RWPE2 (cell line): ENCODE results near the gene SPEG.

Source experiments
- ATAC-seq: fragments of 200-7000 bp; cut with Tn5 transposase; 3 replicates; pipeline ENCODE4 v1.9.1; 2021; ENCODE audit warnings: low read depth
- DNase-seq: peaks from one replicate; pipeline ENCODE4 v3.0.0-alpha.2; 2020; ENCODE audit warnings: low spot score
- H3K27ac ChIP-seq: fragments of 450-650 bp; 2 replicates; pipeline ENCODE4 v1.5.1; 2017; ENCODE audit warnings: mild to moderate bottlenecking; ENCODE audit not compliant: poor library complexity, severe bottlenecking
- H3K27me3 ChIP-seq: fragments of 250-450 bp; sonication (Bioruptor Pico); 2 replicates; pipeline ENCODE4 v1.5.1; 2021; ENCODE audit warnings: mild to moderate bottlenecking, moderate library complexity; ENCODE audit not compliant: insufficient read depth, poor library complexity, severe bottlenecking
- H3K36me3 ChIP-seq: fragments of 250-450 bp; sonication (Bioruptor Pico); 2 replicates; pipeline ENCODE4 v1.5.1; 2020; ENCODE audit warnings: low read depth, mild to moderate bottlenecking, moderate library complexity
- H3K4me1 ChIP-seq: fragments of 250-450 bp; sonication (Bioruptor Pico); 2 replicates; pipeline ENCODE4 v1.5.1; 2021; ENCODE audit warnings: mild to moderate bottlenecking, moderate library complexity; ENCODE audit not compliant: insufficient read depth, poor library complexity, severe bottlenecking
- H3K4me3 ChIP-seq: fragments of 250-450 bp; sonication (Bioruptor Pico); 2 replicates; pipeline ENCODE4 v1.5.1; 2021; ENCODE audit warnings: mild to moderate bottlenecking, moderate library complexity; ENCODE audit not compliant: severe bottlenecking
- H3K9me3 ChIP-seq: fragments of 250-450 bp; sonication (Bioruptor Pico); 2 replicates; pipeline ENCODE4 v1.5.1; 2021; ENCODE audit warnings: mild to moderate bottlenecking, moderate library complexity; ENCODE audit not compliant: severe bottlenecking
- TF ChIP-seq, protein P1 (sequence below): fragments of 450-650 bp; IDR thresholded peaks from one replicate; pipeline ENCODE4 v1.5.1; 2017; ENCODE audit warnings: mild to moderate bottlenecking, moderate library complexity; ENCODE audit not compliant: poor library complexity, severe bottlenecking

The SPEG gene

DNA sequence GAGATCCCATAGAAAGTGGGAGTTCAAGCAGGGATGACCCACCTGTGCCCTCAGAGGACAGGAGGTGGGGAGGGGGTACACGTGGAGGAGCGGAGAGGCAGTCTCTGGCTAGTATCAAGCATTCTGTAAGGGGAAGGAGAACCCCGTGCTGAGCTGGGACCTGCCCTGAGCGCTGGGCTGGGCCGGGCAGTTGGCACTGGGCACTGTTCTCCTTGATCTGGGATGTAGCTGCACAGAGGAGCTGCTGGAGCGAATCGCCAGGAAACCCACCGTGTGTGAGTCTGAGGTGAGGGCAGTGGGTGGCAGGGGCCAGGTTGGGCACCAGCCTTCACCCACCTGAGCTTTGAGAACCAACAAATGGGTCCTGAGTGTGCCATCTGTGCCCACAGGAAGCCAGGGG, 44.3 kb downstream of the SPEG start:
- ATAC-seq (no peak), DNase-seq (no peak)
- Histone ChIP-seq H3K9me3 (no peaks in the 10 kb centered on the region), H3K36me3 (no peaks in the 10 kb centered on the region), H3K4me3 (no peak overlapping the region), H3K4me1 (no peaks in the 10 kb centered on the region), H3K27me3 (peaks cover 2% of the 10 kb centered on the region), H3K27ac (no peak overlapping the region)
- TF ChIP-seq, protein P1, sequence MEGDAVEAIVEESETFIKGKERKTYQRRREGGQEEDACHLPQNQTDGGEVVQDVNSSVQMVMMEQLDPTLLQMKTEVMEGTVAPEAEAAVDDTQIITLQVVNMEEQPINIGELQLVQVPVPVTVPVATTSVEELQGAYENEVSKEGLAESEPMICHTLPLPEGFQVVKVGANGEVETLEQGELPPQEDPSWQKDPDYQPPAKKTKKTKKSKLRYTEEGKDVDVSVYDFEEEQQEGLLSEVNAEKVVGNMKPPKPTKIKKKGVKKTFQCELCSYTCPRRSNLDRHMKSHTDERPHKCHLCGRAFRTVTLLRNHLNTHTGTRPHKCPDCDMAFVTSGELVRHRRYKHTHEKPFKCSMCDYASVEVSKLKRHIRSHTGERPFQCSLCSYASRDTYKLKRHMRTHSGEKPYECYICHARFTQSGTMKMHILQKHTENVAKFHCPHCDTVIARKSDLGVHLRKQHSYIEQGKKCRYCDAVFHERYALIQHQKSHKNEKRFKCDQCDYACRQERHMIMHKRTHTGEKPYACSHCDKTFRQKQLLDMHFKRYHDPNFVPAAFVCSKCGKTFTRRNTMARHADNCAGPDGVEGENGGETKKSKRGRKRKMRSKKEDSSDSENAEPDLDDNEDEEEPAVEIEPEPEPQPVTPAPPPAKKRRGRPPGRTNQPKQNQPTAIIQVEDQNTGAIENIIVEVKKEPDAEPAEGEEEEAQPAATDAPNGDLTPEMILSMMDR: no peak

GRCh38 chr2:219480004-219480403, 45.4 kb downstream of the SPEG start:
- peaks cover 13% of the 10 kb centered on the region for H3K27me3 ChIP-seq
- ATAC-seq: no peak
- H3K4me3 ChIP-seq: no peak overlapping the region
- no peak for DNase-seq
- no peaks in the 10 kb centered on the region for H3K4me1 ChIP-seq
- TF ChIP-seq, protein P1: no peak
- no peaks in the 10 kb centered on the region for H3K36me3 ChIP-seq
- H3K27ac ChIP-seq: no peak overlapping the region
- H3K9me3 ChIP-seq: no peaks in the 10 kb centered on the region

- Histone ChIP-seq H3K4me3 (no peak overlapping the region), H3K4me1 (no peaks in the 10 kb centered on the region), H3K27ac (no peak overlapping the region), H3K27me3 (peaks cover 26% of the 10 kb centered on the region), H3K36me3 (no peaks in the 10 kb centered on the region), H3K9me3 (no peaks in the 10 kb centered on the region)
- no peak for DNase-seq
- TF ChIP-seq, protein P1: no peak
- no peak for ATAC-seq
Measured at GRCh38 chr2:219482674-219483405, 48.2 kb downstream of the SPEG start.

DNA sequence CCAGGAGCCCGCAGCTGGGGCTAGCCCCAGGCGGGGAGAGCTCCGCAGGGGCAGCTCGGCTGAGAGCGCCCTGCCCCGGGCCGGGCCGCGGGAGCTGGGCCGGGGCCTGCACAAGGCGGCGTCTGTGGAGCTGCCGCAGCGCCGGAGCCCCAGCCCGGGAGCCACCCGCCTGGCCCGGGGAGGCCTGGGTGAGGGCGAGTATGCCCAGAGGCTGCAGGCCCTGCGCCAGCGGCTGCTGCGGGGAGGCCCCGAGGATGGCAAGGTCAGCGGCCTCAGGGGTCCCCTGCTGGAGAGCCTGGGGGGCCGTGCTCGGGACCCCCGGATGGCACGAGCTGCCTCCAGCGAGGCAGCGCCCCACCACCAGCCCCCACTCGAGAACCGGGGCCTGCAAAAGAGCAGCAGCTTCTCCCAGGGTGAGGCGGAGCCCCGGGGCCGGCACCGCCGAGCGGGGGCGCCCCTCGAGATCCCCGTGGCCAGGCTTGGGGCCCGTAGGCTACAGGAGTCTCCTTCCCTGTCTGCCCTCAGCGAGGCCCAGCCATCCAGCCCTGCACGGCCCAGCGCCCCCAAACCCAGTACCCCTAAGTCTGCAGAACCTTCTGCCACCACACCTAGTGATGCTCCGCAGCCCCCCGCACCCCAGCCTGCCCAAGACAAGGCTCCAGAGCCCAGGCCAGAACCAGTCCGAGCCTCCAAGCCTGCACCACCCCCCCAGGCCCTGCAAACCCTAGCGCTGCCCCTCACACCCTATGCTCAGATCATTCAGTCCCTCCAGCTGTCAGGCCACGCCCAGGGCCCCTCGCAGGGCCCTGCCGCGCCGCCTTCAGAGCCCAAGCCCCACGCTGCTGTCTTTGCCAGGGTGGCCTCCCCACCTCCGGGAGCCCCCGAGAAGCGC, 49.1 kb downstream of the SPEG start:
- H3K4me1 ChIP-seq: no peaks in the 10 kb centered on the region
- no peak for ATAC-seq
- TF ChIP-seq, protein P1: no peak
- no peaks in the 10 kb centered on the region for H3K36me3 ChIP-seq
- H3K27me3 ChIP-seq: peaks cover 26% of the 10 kb centered on the region
- H3K4me3 ChIP-seq: no peak overlapping the region
- DNase-seq: no peak
- no peak overlapping the region for H3K27ac ChIP-seq
- H3K9me3 ChIP-seq: no peaks in the 10 kb centered on the region
